ENCODE data around the gene HDLBP.
A peak's percentile ranks its signal among the peaks of the same experiment; 100 is the strongest.

The HDLBP gene

DNA sequence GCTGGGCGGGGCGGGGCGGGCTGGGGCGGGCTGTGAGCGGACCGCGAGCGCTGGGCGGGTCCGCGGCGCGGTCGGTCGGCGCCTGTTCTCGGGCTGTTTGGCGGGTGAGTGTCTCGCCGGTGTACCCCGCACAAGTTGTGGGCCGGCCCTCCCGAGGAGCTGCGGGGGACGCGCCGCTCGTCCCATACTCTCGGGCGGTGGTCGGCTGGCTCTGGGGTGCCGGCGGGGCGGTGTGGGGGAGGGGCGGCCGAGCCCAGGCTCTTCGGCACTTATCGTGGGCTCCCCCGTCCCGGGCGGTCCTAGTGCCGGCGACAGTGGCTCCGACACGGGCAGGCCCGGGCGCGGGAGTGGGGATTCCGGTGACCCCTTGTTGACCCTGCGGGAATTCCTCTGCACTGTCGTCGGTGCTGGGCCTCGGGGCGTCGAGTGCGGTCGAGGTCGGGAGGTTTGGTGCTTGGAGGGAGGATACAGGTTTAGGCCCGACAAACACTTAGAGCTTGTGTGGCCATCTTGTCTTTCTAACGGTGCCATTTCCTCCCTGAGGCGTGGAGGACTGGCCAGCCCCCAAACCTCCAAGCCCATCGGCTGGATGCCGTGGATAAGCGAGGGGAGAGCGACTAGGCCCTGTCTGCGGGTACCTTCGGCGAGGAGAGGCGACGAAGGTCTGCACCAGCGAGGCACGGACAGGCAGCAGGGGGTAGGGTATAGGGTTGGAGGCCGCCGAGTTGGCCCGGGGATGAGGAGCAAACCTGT lies 583 bp upstream of the HDLBP start, which contains the start of gene SEPTIN2:
Gene SEPTIN2 (plus strand): TSS at position 47 of the 753 bp plus-strand sequence. CDS start 8,308 bp downstream, outside the sequence.
- H3K9me3 Mint-ChIP-seq = no peaks in the 10 kb centered on the region
- no peaks in the 10 kb centered on the region for H3K27me3 Mint-ChIP-seq
- ATAC-seq (peak; percentile 73), DNase-seq (peak; percentile 84 to 86)
- peak within 1 kb of the TSS; percentile 98 to 99 for H3K4me3 Mint-ChIP-seq
- H3K4me1 Mint-ChIP-seq = peaks cover 70% of the 10 kb centered on the region
- H3K27ac Mint-ChIP-seq = peak within 1 kb of the TSS; percentile 100

DNA sequence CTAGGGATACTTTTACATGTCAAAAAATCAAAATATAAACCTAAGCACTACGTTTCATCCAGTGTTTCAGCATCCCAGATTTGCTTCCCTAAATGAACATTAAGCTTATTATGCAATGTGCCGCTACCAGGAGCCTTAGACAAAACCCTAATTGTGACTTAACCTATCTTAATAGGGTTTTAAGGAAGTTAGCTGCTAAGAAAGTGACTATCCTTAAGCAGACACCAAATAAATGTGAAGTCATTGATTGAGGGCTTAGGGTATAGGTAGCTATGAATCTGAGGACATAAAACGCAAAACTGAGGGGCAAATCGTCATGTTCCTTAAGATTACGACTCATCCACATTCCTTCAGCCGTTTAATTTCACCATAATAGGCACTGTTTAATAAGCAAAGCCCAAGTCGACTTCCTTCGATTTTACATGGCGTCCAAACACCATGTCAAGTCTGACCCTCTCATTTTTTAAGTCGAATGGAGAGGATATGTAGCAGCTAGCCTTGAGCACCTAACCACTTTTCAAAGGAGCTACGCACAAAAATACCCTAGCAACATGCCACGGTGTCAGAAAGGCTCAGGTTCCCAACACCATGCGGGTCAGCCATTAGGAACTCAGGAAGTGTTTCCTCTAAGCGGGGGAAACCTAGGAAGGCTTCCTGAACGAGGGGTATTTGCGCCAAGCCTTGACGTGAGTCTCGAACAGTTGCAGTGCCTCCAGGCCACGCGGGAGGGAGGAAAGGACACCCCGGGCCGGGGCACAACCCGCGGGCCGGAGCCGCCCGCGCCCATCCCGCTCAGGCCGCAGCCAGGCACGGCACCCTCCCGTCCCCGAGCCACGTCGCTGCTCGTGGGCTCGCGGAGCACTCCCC lies 1.0 kb downstream of the HDLBP start:
- peaks cover 70% of the 10 kb centered on the region for H3K4me1 Mint-ChIP-seq
- no peak for ATAC-seq
- peak overlapping the region; percentile 98 to 99 for H3K4me3 Mint-ChIP-seq
- no peaks in the 10 kb centered on the region for H3K27me3 Mint-ChIP-seq
- no peak for DNase-seq
- H3K9me3 Mint-ChIP-seq = no peaks in the 10 kb centered on the region
- H3K27ac Mint-ChIP-seq = peak overlapping the region; percentile 93 to 100

DNA sequence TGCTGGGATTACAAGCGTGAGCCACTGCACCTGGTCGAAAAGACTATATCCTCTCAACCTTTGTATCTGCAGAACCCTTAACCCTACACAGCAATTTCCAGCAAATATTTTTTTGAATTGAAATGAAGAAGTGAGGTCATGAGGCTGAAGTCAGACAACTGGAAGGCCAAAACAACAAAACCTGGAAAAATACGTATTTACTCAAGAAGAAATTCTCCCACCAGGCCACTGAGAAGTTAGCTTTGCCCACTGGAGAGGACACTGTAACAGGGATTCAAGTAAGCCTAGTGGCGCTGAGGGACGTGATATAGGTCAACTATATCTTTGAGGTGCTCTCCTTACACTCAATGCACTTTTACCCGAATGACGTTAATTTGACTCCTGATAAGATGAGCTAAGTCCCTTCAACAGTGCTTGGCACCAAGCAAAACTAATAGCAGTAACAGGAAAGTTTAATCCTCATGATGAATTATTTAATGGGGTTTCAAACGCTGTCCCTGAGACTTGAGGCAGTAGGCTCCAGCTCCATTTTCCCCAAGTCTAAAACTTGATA lies 1.9 kb downstream of the HDLBP start:
- peaks cover 70% of the 10 kb centered on the region for H3K4me1 Mint-ChIP-seq
- no peaks in the 10 kb centered on the region for H3K9me3 Mint-ChIP-seq
- ATAC-seq = no peak
- peak overlapping the region in 1 of 2 donors; percentile 44 for H3K27ac Mint-ChIP-seq
- H3K27me3 Mint-ChIP-seq = no peaks in the 10 kb centered on the region
- no peak for DNase-seq
- peak overlapping the region; percentile 98 to 99 for H3K4me3 Mint-ChIP-seq

DNA sequence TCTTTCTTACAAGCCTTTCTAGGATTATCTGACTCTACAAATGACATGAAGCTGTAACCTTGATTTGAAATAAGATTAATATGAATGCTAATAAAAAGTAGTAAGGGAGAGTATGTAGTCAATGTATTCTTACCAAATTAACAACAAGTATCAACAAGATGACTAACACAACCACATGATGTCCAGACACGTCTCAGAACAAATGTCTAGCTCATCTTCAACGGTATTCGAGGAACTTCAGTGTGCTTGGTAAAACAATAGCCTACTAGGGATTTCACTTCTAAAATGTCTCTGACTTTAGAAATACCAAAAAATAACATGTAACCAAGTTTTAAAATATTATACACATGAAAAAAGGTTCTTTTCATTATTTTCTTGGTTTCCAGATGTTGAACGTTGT lies 3.4 kb downstream of the HDLBP start:
- peaks cover 63% of the 10 kb centered on the region for H3K4me1 Mint-ChIP-seq
- DNase-seq = no peak
- no peak for ATAC-seq
- H3K9me3 Mint-ChIP-seq = no peaks in the 10 kb centered on the region
- H3K27ac Mint-ChIP-seq = no peak overlapping the region
- H3K27me3 Mint-ChIP-seq = no peaks in the 10 kb centered on the region
- peak overlapping the region in 1 of 2 donors; percentile 19 for H3K4me3 Mint-ChIP-seq

DNA sequence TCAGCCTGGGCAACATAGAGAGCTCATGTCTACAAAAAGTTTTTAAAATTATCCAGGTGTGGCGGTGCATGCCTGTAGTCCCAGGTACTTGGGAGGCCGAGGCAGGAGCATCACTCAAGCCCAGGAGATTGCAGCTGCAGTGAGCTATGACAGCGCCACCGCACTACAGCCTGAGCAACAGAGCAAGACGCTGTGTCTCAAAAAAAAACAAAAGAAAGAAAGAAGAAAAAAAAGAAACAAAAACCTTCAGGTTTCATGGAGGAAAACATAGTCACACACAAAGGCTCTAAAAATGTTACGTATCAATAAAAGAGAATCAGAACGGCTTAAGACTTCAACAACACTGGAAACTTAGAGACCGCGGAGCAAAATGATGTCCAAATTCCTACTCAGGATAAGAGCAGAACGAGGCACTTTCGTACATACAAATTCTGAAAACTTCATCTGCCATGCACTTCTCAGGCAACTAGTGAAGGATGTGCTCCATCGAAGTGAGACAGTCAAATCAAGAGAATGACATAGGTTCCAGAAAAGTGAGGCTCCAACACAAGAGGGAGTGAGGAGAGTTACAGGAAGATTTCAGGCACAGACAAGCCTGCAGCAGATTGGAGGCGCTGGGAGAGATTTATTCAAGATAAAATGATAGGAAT lies 4.4 kb downstream of the HDLBP start:
- H3K27me3 Mint-ChIP-seq = no peaks in the 10 kb centered on the region
- H3K4me3 Mint-ChIP-seq = peak overlapping the region; percentile 4 to 37
- peak overlapping the region in 1 of 2 donors; percentile 42 for H3K27ac Mint-ChIP-seq
- peaks cover 60% of the 10 kb centered on the region for H3K4me1 Mint-ChIP-seq
- no peaks in the 10 kb centered on the region for H3K9me3 Mint-ChIP-seq
- DNase-seq (no peak), ATAC-seq (no peak)

DNA sequence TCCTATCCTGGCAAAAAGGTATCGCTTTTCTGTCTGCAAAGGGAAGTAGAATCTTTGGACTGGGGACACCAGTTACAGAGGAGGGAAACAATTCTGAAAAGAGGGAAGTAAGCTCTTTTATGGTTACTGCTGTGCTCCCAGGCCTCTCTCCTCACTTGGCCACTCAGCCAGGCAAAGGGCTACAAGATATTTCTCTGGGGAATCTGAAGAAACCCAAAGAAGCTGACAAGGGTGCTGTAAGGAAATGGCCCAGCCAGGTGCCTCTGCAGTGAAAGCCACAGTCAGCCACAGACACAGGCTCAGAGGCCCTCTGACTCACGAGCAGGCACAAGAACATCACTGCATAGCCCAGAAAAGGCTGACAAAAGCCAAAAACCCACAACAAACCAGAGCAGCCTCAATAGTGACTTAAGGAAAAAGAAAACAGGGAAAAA lies 5.8 kb downstream of the HDLBP start:
- no peaks in the 10 kb centered on the region for H3K27me3 Mint-ChIP-seq
- H3K9me3 Mint-ChIP-seq = no peaks in the 10 kb centered on the region
- peaks cover 73% of the 10 kb centered on the region for H3K4me1 Mint-ChIP-seq
- peak; percentile 56 to 66 for DNase-seq
- H3K4me3 Mint-ChIP-seq = peak overlapping the region; percentile 76 to 80
- peak overlapping the region; percentile 68 to 74 for H3K27ac Mint-ChIP-seq
- peak; percentile 96 for ATAC-seq

DNA sequence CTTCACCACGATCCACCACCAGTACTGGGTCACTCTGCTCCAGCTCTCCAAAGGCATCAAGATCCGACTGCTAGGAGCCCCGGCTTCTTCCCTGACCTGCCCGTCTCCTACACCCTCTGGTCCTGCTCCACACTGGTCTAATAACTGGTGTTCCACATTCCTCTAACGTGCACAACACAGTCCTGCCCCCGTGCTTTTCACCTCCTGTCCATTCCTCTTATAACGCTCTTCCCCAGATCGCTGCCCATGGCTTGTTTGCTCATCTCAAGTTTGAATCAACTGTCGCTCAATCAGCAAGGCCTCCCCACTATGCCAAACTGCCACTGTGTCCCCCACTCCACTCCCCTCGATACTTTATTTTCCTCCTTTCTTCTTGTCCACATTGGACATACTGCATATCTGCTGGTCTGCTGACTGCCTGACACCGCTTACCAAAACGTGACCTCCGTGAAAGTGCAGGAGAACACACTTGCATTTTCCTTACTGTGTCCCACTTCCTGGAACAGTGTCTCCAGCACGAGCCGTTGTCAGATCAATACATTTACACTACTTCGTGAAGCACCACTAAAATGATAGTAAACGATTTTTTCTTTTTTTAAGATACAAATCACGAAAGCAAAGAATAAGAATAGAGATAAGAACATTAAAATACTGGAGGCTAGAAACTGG lies 6.5 kb downstream of the HDLBP start:
- Mint-ChIP-seq H3K9me3 (no peaks in the 10 kb centered on the region), H3K4me1 (peaks cover 80% of the 10 kb centered on the region), H3K4me3 (peak overlapping the region; percentile 20 to 41), H3K27me3 (no peaks in the 10 kb centered on the region), H3K27ac (peak overlapping the region; percentile 45 to 49)
- DNase-seq = no peak
- no peak for ATAC-seq

DNA sequence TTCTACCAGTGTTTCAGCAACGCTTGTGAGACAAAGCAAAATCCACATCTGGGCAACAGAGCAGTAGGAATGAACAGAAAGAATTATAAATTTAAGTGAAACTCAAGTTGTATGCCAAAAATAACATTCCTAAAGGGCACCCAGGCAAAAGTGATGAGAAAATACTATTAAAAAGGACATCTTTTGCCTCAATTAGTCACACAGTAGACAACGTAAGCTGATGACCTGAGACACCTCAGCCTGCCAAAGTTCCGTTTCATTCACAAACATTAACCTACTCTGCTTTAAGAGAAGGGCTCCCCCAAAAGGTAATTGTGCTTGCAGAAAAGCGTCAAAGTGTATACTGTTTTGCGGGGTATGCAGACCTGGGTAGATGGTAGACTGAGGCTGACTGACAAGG lies 7.2 kb downstream of the HDLBP start:
- Mint-ChIP-seq H3K27ac (no peak overlapping the region), H3K4me1 (peaks cover 80% of the 10 kb centered on the region), H3K27me3 (no peaks in the 10 kb centered on the region), H3K9me3 (no peaks in the 10 kb centered on the region), H3K4me3 (no peak overlapping the region)
- no peak for DNase-seq
- ATAC-seq = no peak

DNA sequence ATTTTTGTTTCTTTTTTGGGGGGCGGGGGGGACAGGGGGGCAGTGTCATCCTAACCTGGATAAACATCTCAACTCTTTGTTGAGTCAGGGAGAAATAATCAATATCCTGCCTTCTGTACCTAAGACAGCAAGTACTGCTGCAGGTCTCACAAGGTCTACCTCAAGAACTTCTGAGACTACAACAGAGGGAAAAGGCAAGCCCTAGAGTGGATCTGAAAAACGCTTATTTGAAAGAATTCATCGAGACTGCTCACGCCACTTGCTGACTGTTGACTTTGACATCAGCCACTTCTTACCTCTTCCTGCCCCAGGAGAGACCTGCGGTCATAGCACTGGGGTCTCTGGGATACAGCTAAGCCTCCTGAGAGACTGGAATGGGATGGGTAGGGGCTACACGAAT lies 8.4 kb downstream of the HDLBP start:
- Mint-ChIP-seq H3K27me3 (no peaks in the 10 kb centered on the region), H3K4me1 (peaks cover 81% of the 10 kb centered on the region), H3K9me3 (no peaks in the 10 kb centered on the region), H3K4me3 (no peak overlapping the region), H3K27ac (no peak overlapping the region)
- ATAC-seq (no peak), DNase-seq (no peak)

DNA sequence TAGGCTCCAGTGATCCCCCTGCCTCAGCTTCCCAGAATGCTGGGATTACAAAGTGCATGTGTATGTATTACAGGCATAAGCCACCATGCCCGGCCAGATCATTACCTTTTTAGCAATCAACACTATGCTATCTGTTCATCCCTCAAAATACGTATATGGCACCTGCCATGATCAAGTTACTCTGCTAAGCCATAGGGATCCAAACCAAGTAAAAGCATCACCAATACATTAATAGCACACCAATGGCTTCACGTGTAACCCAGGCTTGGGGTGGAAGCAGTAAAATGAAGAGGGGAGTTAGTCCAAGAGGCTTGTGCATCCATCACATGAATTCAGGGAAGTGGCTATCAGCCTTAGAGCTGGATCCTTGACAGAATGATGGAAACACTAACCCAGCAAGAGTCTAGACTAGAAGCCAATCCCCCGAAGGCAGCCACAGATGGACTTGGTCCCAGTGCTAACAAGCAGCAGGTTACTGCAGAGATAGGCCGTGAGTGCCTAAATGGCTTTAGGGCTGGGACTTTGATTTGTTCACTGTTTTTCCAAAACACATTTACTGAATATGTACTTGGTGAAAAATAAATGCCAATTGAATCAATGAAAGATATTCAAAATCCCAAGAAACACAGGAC lies 11.3 kb downstream of the HDLBP start:
- no peak overlapping the region for H3K27ac Mint-ChIP-seq
- H3K4me3 Mint-ChIP-seq = no peak overlapping the region
- H3K9me3 Mint-ChIP-seq = no peaks in the 10 kb centered on the region
- DNase-seq (no peak), ATAC-seq (no peak)
- peaks cover 70% of the 10 kb centered on the region for H3K4me1 Mint-ChIP-seq
- no peaks in the 10 kb centered on the region for H3K27me3 Mint-ChIP-seq

DNA sequence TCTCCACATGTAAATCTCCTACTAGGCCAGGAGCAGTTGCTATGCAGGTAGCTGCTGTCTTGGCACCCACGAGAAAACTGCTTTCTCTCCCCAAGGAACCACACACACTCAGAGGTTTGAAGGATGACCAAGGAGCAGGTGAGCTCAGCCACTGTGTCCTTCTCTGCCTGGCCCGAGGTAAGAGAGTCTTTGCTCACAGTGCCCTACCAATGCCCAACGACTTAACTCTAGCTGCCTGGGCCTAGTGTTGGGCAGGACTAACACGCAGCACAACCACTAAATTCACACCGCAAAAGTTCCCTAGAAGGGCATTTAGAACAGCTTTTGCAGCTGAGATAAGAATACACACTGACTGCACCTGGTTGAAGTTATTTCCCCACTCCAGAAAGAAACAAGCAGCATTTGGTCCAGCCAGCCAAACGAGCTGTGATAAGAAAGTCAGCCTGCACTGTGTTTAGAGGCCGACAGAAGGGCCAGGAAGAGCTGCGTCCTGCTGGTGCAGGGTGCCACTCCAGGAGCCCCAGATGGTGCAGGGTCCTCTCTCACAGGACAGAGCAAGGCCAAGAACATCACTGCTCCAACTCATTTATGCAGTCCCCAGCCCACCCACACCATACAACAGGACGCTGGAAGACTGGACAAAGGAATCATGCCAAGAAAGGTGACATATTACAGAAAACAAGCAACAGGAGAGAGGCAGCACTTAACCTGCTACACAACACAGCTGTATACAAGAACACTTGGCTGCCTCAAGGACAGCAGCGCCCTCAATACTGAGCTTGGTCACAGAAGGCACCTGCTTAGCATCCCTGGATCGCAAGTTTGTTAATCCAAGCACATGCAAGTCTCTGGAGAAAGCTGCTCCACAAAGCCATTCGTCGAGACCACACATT lies 12.5 kb downstream of the HDLBP start:
- no peak overlapping the region for H3K4me3 Mint-ChIP-seq
- peaks cover 70% of the 10 kb centered on the region for H3K4me1 Mint-ChIP-seq
- no peaks in the 10 kb centered on the region for H3K27me3 Mint-ChIP-seq
- no peak for ATAC-seq
- no peak for DNase-seq
- H3K27ac Mint-ChIP-seq = no peak overlapping the region
- no peaks in the 10 kb centered on the region for H3K9me3 Mint-ChIP-seq

DNA sequence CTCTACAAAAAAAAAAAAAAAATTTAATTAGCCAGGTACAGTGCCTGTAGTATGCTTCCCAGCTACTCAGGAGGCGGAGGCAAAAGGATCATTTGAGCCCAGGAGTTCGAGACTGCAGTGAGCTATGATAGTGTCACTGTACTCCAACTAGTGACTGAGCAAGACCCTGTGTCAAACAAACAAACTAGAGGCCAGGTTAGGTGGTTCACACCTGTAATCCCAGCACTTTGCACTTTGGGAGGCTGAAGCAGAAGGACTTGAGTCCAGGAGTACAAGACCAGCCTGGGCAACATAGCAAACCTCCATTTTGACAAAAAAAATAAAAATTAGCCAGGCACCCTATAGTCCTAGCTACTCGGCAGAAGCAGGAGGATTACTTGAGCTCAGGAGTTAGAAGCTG lies 13.4 kb downstream of the HDLBP start:
- Mint-ChIP-seq H3K27me3 (no peaks in the 10 kb centered on the region), H3K4me3 (no peak overlapping the region), H3K27ac (no peak overlapping the region), H3K4me1 (peaks cover 72% of the 10 kb centered on the region), H3K9me3 (no peaks in the 10 kb centered on the region)
- no peak for ATAC-seq
- no peak for DNase-seq

DNA sequence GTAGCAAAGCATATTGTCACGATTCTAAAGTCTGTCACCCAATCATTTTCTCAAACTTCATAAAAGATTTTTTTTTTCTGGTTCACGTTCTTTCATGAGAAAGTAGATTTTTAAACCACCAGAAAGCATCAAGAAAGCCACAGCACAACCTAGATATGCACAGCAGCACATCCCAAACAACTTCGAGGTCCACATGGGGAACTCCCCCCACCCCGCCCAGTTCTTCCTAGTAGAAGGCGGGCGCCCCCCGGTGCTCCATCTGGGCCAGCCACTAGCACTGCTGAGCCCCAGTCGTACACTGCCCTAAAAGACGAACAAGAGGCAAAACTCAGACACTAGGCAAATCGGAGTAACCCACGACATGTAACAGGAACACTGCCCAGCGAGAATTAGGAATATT lies 15.5 kb downstream of the HDLBP start:
- peaks cover 69% of the 10 kb centered on the region for H3K4me1 Mint-ChIP-seq
- peak overlapping the region in 1 of 2 donors; percentile 28 for H3K27ac Mint-ChIP-seq
- H3K27me3 Mint-ChIP-seq = no peaks in the 10 kb centered on the region
- peak; percentile 31 to 45 for DNase-seq
- ATAC-seq = peak; percentile 95
- peak overlapping the region; percentile 24 to 50 for H3K4me3 Mint-ChIP-seq
- H3K9me3 Mint-ChIP-seq = no peaks in the 10 kb centered on the region

DNA sequence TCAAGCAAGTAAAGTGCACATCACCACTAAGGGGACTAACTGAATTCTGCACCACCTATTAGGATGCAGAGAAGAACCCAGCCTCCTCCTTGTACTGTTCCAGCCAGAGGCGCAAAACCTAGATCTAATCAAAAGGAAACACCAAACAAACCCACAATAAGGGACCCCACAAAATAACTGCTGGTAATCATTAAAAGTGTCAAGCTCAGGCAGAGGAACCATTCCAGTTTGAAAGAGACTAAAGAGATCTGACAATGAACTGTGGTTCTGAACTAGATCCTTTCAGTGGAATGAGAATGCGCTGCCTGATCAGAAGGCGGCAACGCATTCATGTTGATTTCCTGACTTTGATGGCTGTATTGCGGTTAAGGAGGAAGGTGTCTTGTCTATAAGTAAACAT lies 16.8 kb downstream of the HDLBP start:
- peak overlapping the region; percentile 45 to 50 for H3K4me3 Mint-ChIP-seq
- ATAC-seq (no peak), DNase-seq (no peak)
- H3K9me3 Mint-ChIP-seq = no peaks in the 10 kb centered on the region
- peak overlapping the region in 1 of 2 donors; percentile 14 for H3K27ac Mint-ChIP-seq
- peaks cover 58% of the 10 kb centered on the region for H3K4me1 Mint-ChIP-seq
- no peaks in the 10 kb centered on the region for H3K27me3 Mint-ChIP-seq
